Mesenchymal stem cell (in vitro differentiated cells and primary cell): Measurements from ENCODE around the gene FAM3B.
A peak's percentile ranks its signal among the peaks of the same experiment; 100 is the strongest.

ENCODE experiments used
- DNase-seq: peaks from one replicate; pipeline ENCODE4 v3.0.0-alpha.2; 2013
- H2AFZ ChIP-seq: one replicate; pipeline ENCODE4 v1.6.1; 2013; ENCODE audit warnings: low read depth, mild to moderate bottlenecking, control low read depth, inconsistent platforms, low read length, moderate library complexity
- H2AK5ac ChIP-seq: 2 replicates; pipeline ENCODE4 v1.6.1; 2013; ENCODE audit warnings: low read length, moderate library complexity, mild to moderate bottlenecking, inconsistent platforms; ENCODE audit not compliant: severe bottlenecking
- H2BK120ac ChIP-seq: one replicate; pipeline ENCODE4 v1.6.1; 2013; ENCODE audit warnings: low read depth, mild to moderate bottlenecking, inconsistent platforms, low read length, moderate library complexity
- H2BK12ac ChIP-seq, 2 experiments: one replicate each; pipeline ENCODE4 v1.6.1; 2013; ENCODE audit warnings: inconsistent platforms in 2 of 2, low read length in 2 of 2, mild to moderate bottlenecking in 2 of 2, moderate library complexity in 2 of 2, control low read depth in 1 of 2
- H2BK15ac ChIP-seq: one replicate; pipeline ENCODE4 v1.6.1; 2013; ENCODE audit warnings: mild to moderate bottlenecking, low read depth, inconsistent platforms; ENCODE audit not compliant: poor library complexity, severe bottlenecking
- H2BK5ac ChIP-seq: 2 replicates; pipeline ENCODE4 v1.6.1; 2013; ENCODE audit warnings: low read depth, mild to moderate bottlenecking, low read length, control low read depth, inconsistent platforms; ENCODE audit not compliant: poor library complexity, severe bottlenecking
- H3K14ac ChIP-seq, 2 experiments: one replicate each; pipeline ENCODE4 v1.6.1; 2013; ENCODE audit warnings: inconsistent platforms in 2 of 2, low read length in 2 of 2, control low read depth in 1 of 2, mild to moderate bottlenecking in 1 of 2, moderate library complexity in 1 of 2
- H3K18ac ChIP-seq, 2 experiments: one replicate each; pipeline ENCODE4 v1.6.1; 2013; ENCODE audit warnings: inconsistent platforms in 2 of 2, low read length in 2 of 2, control low read depth in 1 of 2, low read depth in 1 of 2, mild to moderate bottlenecking in 1 of 2
- H3K23ac ChIP-seq, 2 experiments: one replicate each; pipeline ENCODE4 v1.6.1; 2013; ENCODE audit warnings: inconsistent platforms in 2 of 2, low read length in 2 of 2, mild to moderate bottlenecking in 2 of 2, moderate library complexity in 2 of 2, control low read depth in 1 of 2
- H3K27ac ChIP-seq: 2 replicates; pipeline ENCODE4 v1.5.1; 2013; ENCODE audit warnings: mild to moderate bottlenecking, moderate library complexity, low read length, control low read depth, inconsistent platforms; ENCODE audit not compliant: poor library complexity, severe bottlenecking
- H3K27me3 ChIP-seq, 2 experiments: 2 replicates each; pipeline versions ENCODE4 v1.6.1 to v1.7.0; 2013; ENCODE audit warnings: low read length in 2 of 2, mild to moderate bottlenecking in 2 of 2, moderate library complexity in 2 of 2, control low read depth in 1 of 2, inconsistent platforms in 1 of 2; ENCODE audit not compliant: control insufficient read depth in 1 of 2, insufficient read depth in 1 of 2
- H3K36me3 ChIP-seq, 2 experiments: 2 replicates each; pipeline versions ENCODE4 v1.6.1 to v1.7.0; 2013; ENCODE audit warnings: low read length in 2 of 2, control low read depth in 1 of 2, inconsistent platforms in 1 of 2, low read depth in 1 of 2, mild to moderate bottlenecking in 1 of 2; ENCODE audit not compliant: insufficient read depth in 2 of 2, control insufficient read depth in 1 of 2
- H3K4ac ChIP-seq, 2 experiments: one replicate each; pipeline ENCODE4 v1.6.1; 2013; ENCODE audit warnings: inconsistent platforms in 2 of 2, low read length in 2 of 2, mild to moderate bottlenecking in 2 of 2, moderate library complexity in 2 of 2, control low read depth in 1 of 2, low read depth in 1 of 2
- H3K4me1 ChIP-seq: 2 replicates; pipeline ENCODE4 v1.6.1; 2013; ENCODE audit warnings: low read depth, low read length, control low read depth; ENCODE audit not compliant: control insufficient read depth, insufficient read depth
- H3K4me2 ChIP-seq: 2 replicates; pipeline ENCODE4 v1.6.1; 2013; ENCODE audit warnings: low read length, mild to moderate bottlenecking, inconsistent platforms; ENCODE audit not compliant: poor library complexity, severe bottlenecking
- H3K4me3 ChIP-seq, 2 experiments: 2 replicates each; pipeline versions ENCODE4 v1.5.1 to v1.7.0; 2013; ENCODE audit warnings: low read length in 2 of 2, mild to moderate bottlenecking in 2 of 2, control low read depth in 1 of 2, low read depth in 1 of 2; ENCODE audit not compliant: insufficient read depth in 1 of 2
- H3K79me1 ChIP-seq: replicated peaks from 2 replicates; pipeline ENCODE4 v1.6.1; 2013; ENCODE audit warnings: mild to moderate bottlenecking, control low read depth, low read length, inconsistent platforms; ENCODE audit not compliant: poor library complexity, severe bottlenecking
- H3K9ac ChIP-seq: 2 replicates; pipeline ENCODE4 v1.7.0; 2013; ENCODE audit warnings: mild to moderate bottlenecking, low read length, moderate library complexity
- H3K9me3 ChIP-seq: 2 replicates; pipeline ENCODE4 v1.7.0; 2013; ENCODE audit warnings: mild to moderate bottlenecking, low read length; ENCODE audit not compliant: control insufficient read depth
- H4K8ac ChIP-seq: one replicate; pipeline ENCODE4 v1.6.1; 2013; ENCODE audit warnings: inconsistent platforms, mild to moderate bottlenecking, low read length, moderate library complexity
- H4K91ac ChIP-seq: one replicate; pipeline ENCODE4 v1.6.1; 2013; ENCODE audit warnings: mild to moderate bottlenecking, low read length, inconsistent platforms
- WGBS: methylation state at CpG from one replicate; pipeline ENCODE4 v1.1.7; 2013; ENCODE audit warnings: mixed read lengths; 5-methylcytosine and 5-hydroxymethylcytosine counted together

The FAM3B gene

GRCh38 chr21:41367945-41368734 lies 51.5 kb downstream of the FAM3B start:
- peaks cover 0 to 46% of the 10 kb centered on the region in 2 experiments for H3K27me3 ChIP-seq

DNA sequence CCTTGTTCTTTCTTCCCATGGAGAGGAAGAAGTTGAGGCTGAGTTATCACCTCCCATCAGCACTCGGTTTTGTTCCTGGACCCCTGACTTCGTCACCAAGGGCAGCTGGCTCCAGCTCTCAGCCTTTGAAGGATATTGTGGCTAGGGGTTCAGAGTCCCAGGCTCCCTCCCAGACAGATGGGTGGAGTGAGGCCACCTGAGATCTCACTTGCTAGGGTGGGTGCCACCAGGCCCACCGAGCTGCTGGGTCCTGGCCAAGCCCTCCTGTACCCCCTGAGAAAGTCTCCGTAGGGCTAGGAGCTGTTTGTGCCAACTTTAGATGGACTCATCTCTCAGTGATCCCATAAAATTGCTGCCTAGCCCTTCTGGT lies 52.1 kb downstream of the FAM3B start:
- Histone ChIP-seq H3K79me1 (no peaks in the 10 kb centered on the region), H3K14ac (no peak overlapping the region), H3K23ac (no peak overlapping the region), H3K4me1 (peaks cover 9% of the 10 kb centered on the region), H3K18ac (no peak overlapping the region), H2AFZ (no peak overlapping the region), H3K27ac (no peak overlapping the region), H3K4me2 (no peak overlapping the region), H3K36me3 (peaks cover 0 to 23% of the 10 kb centered on the region in 2 experiments), H3K4me3 (peak overlapping the region in 1 of 2 experiments; percentile 68), H3K4ac (no peak overlapping the region), H2BK120ac (no peak overlapping the region), H2BK15ac (no peak overlapping the region), H3K27me3 (peaks cover 0 to 47% of the 10 kb centered on the region in 2 experiments), H2BK5ac (no peak overlapping the region), H2BK12ac (no peak overlapping the region), H3K9ac (peak overlapping the region; percentile 76), H4K8ac (no peak overlapping the region), H3K9me3 (no peaks in the 10 kb centered on the region), H2AK5ac (no peak overlapping the region), H4K91ac (no peak overlapping the region)
- 58% methylated on average over 4 of the region's 4 CpGs for WGBS
- DNase-seq = no peak

More at GRCh38 chr21:41367945-41368734, 51.5 kb downstream of the FAM3B start:
- no peak for DNase-seq
- Histone ChIP-seq H4K91ac (no peak overlapping the region), H2BK12ac (no peak overlapping the region), H2AFZ (no peak overlapping the region), H3K4me1 (peaks cover 9% of the 10 kb centered on the region), H3K36me3 (peaks cover 0 to 23% of the 10 kb centered on the region in 2 experiments), H3K4me2 (no peak overlapping the region), H3K9me3 (no peaks in the 10 kb centered on the region), H3K79me1 (no peaks in the 10 kb centered on the region), H2BK5ac (peak overlapping the region; percentile 25), H3K14ac (no peak overlapping the region), H3K18ac (no peak overlapping the region), H3K9ac (peak overlapping the region; percentile 76), H2AK5ac (no peak overlapping the region), H3K27ac (no peak overlapping the region), H2BK15ac (no peak overlapping the region), H4K8ac (no peak overlapping the region), H3K23ac (no peak overlapping the region), H3K4ac (no peak overlapping the region), H2BK120ac (no peak overlapping the region), H3K4me3 (peak overlapping the region in 1 of 2 experiments; percentile 59)
- WGBS = 84% methylated on average over 13 of the region's 15 CpGs

- Histone ChIP-seq H3K27me3 (peaks cover 0 to 47% of the 10 kb centered on the region in 2 experiments), H2BK5ac (no peak overlapping the region), H3K79me1 (no peaks in the 10 kb centered on the region), H3K4me2 (peak overlapping the region; percentile 73), H3K4ac (no peak overlapping the region), H3K14ac (no peak overlapping the region), H2AK5ac (no peak overlapping the region), H4K91ac (peak overlapping the region; percentile 70), H2BK12ac (no peak overlapping the region), H3K9ac (peak overlapping the region; percentile 76), H3K36me3 (peaks cover 0 to 23% of the 10 kb centered on the region in 2 experiments), H4K8ac (no peak overlapping the region), H3K9me3 (no peaks in the 10 kb centered on the region), H3K27ac (no peak overlapping the region), H2BK120ac (no peak overlapping the region), H3K4me3 (peak overlapping the region in 1 of 2 experiments; percentile 68), H3K23ac (no peak overlapping the region), H3K4me1 (peaks cover 9% of the 10 kb centered on the region), H3K18ac (no peak overlapping the region), H2AFZ (no peak overlapping the region), H2BK15ac (no peak overlapping the region)
- DNase-seq = peak; percentile 30
- 11% methylated on average over 18 of the region's 29 CpGs for WGBS
Measured at GRCh38 chr21:41369105-41369919, 52.7 kb downstream of the FAM3B start.
